ENCODE results near the gene PLK3. TPM values are rescaled to one million over a fixed set of nuclear protein-coding genes. Genes with fewer than 3 reads are reported as not detected.

The PLK3 gene
- polyA plus RNA-seq, 1 donor = 9.2 TPM

DNA sequence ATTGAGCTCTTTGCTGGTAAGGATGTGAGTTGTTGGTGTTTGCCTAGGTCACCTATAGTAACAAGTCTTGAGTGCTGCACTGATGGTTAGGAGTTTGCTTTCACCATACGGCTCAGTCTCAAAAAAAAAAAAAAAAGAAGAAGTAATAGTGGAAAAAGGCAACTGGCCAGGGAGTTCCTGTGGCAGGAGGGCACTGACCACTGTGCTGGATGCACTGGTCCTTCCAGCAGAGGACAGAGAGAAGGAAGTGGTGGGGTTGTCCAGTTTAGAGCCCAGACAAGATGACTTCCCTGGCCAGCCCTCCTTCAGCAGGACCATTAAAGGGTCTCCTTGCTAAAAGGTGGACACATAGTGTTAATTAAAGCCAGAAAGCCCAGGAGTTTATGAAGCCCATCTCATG is 54.8 kb downstream of the PLK3 start:
- no peak for DNase-seq (ENCODE audit: low read depth)

Other genes with a start within 250 kb of the PLK3 start
- gene TMEM53, start 125.9 kb upstream of the PLK3 start, polyA plus RNA-seq (ENCODE audit: insufficient read length) = 5.9 TPM
- gene ARMH1, start 125.7 kb upstream of the PLK3 start, polyA plus RNA-seq (ENCODE audit: insufficient read length) = 1.8 TPM
- gene RNU5D-1, start 69.2 kb upstream of the PLK3 start, polyA plus RNA-seq (ENCODE audit: insufficient read length) = not detected
- gene KIF2C, start 60.5 kb upstream of the PLK3 start, polyA plus RNA-seq (ENCODE audit: insufficient read length) = 9.8 TPM
- 3,224 TPM for gene RPS8, start 24.8 kb upstream of the PLK3 start, polyA plus RNA-seq (ENCODE audit: insufficient read length)
- gene BEST4, start 12.2 kb upstream of the PLK3 start, polyA plus RNA-seq (ENCODE audit: insufficient read length) = 0.27 TPM
- gene DYNLT4, start 7.0 kb downstream of the PLK3 start, polyA plus RNA-seq (ENCODE audit: insufficient read length) = 0.24 TPM
- 8.3 TPM for gene BTBD19, start 8.1 kb downstream of the PLK3 start, polyA plus RNA-seq (ENCODE audit: insufficient read length)
- gene PTCH2, start 42.9 kb downstream of the PLK3 start, polyA plus RNA-seq (ENCODE audit: insufficient read length) = 10.9 TPM
- 27.6 TPM for gene EIF2B3, start 186.2 kb downstream of the PLK3 start, polyA plus RNA-seq (ENCODE audit: insufficient read length)
- gene HECTD3, start 210.9 kb downstream of the PLK3 start, polyA plus RNA-seq (ENCODE audit: insufficient read length) = 31.8 TPM
- gene UROD, start 211.9 kb downstream of the PLK3 start, polyA plus RNA-seq (ENCODE audit: insufficient read length) = 76.9 TPM